Astrocyte (in vitro differentiated cells and primary cell): Measurements from ENCODE around the gene REXO2. TPM values are rescaled to one million over a fixed set of nuclear protein-coding genes. Genes with fewer than 3 reads are reported as not detected.

Experiments
- DNase-seq: peaks from one replicate; pipeline ENCODE4 v3.0.0-alpha.2; 2010; ENCODE audit warnings: low read depth
- FAIRE-seq: peaks from 2 replicates; lab custom pipeline; 2011; peaks lifted over from hg19 to GRCh38; lab: Jason Lieb, UNC
- H2AFZ ChIP-seq: 2 replicates; pipeline ENCODE4 v1.6.0; 2012; ENCODE audit warnings: low read depth, low read length, inconsistent platforms
- H3K27ac ChIP-seq: 2 replicates; pipeline ENCODE4 v1.5.1; 2011; ENCODE audit warnings: low read depth, low read length, inconsistent platforms
- H3K27me3 ChIP-seq: 2 replicates; pipeline ENCODE4 v1.6.0; 2011; ENCODE audit warnings: low read length, inconsistent platforms; ENCODE audit not compliant: insufficient read depth
- H3K36me3 ChIP-seq: 2 replicates; pipeline ENCODE4 v1.5.1; 2011; ENCODE audit warnings: low read length, inconsistent platforms; ENCODE audit not compliant: insufficient read depth
- H3K4me1 ChIP-seq: 2 replicates; pipeline ENCODE4 v1.5.1; 2011; ENCODE audit warnings: low read length, inconsistent platforms; ENCODE audit not compliant: insufficient read depth
- H3K4me2 ChIP-seq: 2 replicates; pipeline ENCODE4 v1.6.0; 2012; ENCODE audit warnings: low read length, inconsistent platforms
- H3K4me3 ChIP-seq: 2 replicates; pipeline ENCODE4 v1.5.1; 2011; ENCODE audit warnings: low read depth, mild to moderate bottlenecking, low read length, inconsistent platforms; ENCODE audit not compliant: insufficient read depth
- H3K79me2 ChIP-seq: 2 replicates; pipeline ENCODE4 v1.6.0; 2012; ENCODE audit warnings: mild to moderate bottlenecking, low read length, inconsistent platforms; ENCODE audit not compliant: insufficient read depth
- H3K9ac ChIP-seq: 2 replicates; pipeline ENCODE4 v1.6.0; 2012; ENCODE audit warnings: mild to moderate bottlenecking, low read length, inconsistent platforms
- H3K9me3 ChIP-seq: 2 replicates; pipeline ENCODE4 v1.5.1; 2012; ENCODE audit warnings: low read depth, mild to moderate bottlenecking, low read length, inconsistent platforms; ENCODE audit not compliant: insufficient read depth
- H4K20me1 ChIP-seq: 2 replicates; pipeline ENCODE4 v1.6.0; 2012; ENCODE audit warnings: low read length, inconsistent platforms; ENCODE audit not compliant: insufficient read depth
- H3K27ac Mint-ChIP-seq: one replicate; pipeline ENCODE4 v1.8.0; 2021; ENCODE audit warnings: mild to moderate bottlenecking, mixed read lengths; ENCODE audit not compliant: unreplicated experiment
- H3K27me3 Mint-ChIP-seq: one replicate; pipeline ENCODE4 v1.8.0; 2021; ENCODE audit warnings: low read depth, mixed read lengths; ENCODE audit not compliant: unreplicated experiment
- H3K36me3 Mint-ChIP-seq: one replicate; pipeline ENCODE4 v1.8.0; 2021; ENCODE audit warnings: low read depth, mixed read lengths; ENCODE audit not compliant: unreplicated experiment
- H3K4me1 Mint-ChIP-seq: one replicate; pipeline ENCODE4 v1.8.0; 2021; ENCODE audit warnings: low read depth, mixed read lengths; ENCODE audit not compliant: unreplicated experiment
- H3K4me3 Mint-ChIP-seq: one replicate; pipeline ENCODE4 v1.8.0; 2021; ENCODE audit warnings: mild to moderate bottlenecking, moderate library complexity, mixed read lengths; ENCODE audit not compliant: unreplicated experiment
- H3K9me3 Mint-ChIP-seq: one replicate; pipeline ENCODE4 v1.8.0; 2021; ENCODE audit warnings: mild to moderate bottlenecking, mixed read lengths; ENCODE audit not compliant: unreplicated experiment
- EZH2 ChIP-seq: IDR thresholded peaks from 2 replicates; pipeline ENCODE4 v1.6.1; 2012; ENCODE audit warnings: mild to moderate bottlenecking, low read length, inconsistent platforms; ENCODE audit not compliant: insufficient read depth
- total RNA-seq: library from RNA; stranded (reverse); gene quantifications from 2 replicates; pipeline ENCODE4 v1.2.1, GENCODE V29; 2021
- TF ChIP-seq, protein P1 (sequence below): IDR thresholded peaks from 2 replicates; pipeline ENCODE4 v1.5.1; 2011; ENCODE audit warnings: low read depth, mild to moderate bottlenecking, inconsistent platforms, low read length, moderate library complexity; ENCODE audit not compliant: insufficient read depth

Gene REXO2
- total RNA-seq, 1 donor from 2014 or later, result 181 TPM

DNA sequence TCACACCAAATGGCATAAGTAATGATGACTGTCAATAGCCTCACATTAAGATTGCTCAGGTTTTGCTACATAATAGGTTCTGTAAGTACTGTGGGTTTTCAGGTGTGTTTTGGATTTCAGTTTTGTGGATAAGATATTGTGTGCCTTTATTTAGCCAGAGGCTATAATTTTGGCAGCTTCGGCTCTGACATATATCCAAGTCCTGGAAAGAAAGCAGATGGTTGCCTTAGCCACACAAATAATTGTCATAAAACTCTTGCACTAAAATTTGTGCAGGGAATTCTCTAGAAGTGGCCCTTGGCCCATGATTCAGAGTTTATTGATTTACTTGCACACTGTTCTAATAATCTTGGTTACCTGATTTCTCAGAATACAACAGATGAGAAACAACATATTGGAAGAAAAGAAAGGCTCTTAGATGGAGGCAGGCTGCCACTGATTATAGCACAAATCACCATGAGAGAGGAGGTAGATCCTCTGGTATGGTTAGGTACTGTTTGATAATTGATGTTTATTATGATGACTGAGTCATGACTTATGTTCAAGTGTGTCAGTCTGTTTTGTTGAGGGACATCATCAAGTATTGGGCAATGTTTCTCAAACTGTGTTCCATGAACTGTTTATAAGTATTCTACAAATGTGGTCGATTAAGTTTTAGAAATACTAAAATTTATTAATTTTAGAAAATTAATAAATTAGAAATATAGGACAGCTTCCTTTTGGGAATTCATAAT lies 9.6 kb downstream of the REXO2 start:
- peak; percentile 58 for FAIRE-seq
- peaks cover 31% of the 10 kb centered on the region for H3K36me3 Mint-ChIP-seq
- H3K27me3 ChIP-seq, result no peaks in the 10 kb centered on the region
- no peak overlapping the region for H3K27ac ChIP-seq
- no peak overlapping the region for H3K4me3 ChIP-seq
- no peaks in the 10 kb centered on the region for H3K9me3 ChIP-seq
- H3K9ac ChIP-seq, result no peak overlapping the region
- H2AFZ ChIP-seq, result no peak overlapping the region
- H3K4me2 ChIP-seq, result no peak overlapping the region
- peaks cover 69% of the 10 kb centered on the region for H4K20me1 ChIP-seq
- no peaks in the 10 kb centered on the region for H3K4me1 ChIP-seq
- H3K27me3 Mint-ChIP-seq, result no peaks in the 10 kb centered on the region
- peak overlapping the region; percentile 36 for H3K27ac Mint-ChIP-seq
- peaks cover 35% of the 10 kb centered on the region for H3K4me1 Mint-ChIP-seq
- no peak for DNase-seq
- H3K79me2 ChIP-seq, result peaks cover 65% of the 10 kb centered on the region
- no peak overlapping the region for H3K4me3 Mint-ChIP-seq
- H3K9me3 Mint-ChIP-seq, result no peaks in the 10 kb centered on the region
- TF ChIP-seq, protein P1, sequence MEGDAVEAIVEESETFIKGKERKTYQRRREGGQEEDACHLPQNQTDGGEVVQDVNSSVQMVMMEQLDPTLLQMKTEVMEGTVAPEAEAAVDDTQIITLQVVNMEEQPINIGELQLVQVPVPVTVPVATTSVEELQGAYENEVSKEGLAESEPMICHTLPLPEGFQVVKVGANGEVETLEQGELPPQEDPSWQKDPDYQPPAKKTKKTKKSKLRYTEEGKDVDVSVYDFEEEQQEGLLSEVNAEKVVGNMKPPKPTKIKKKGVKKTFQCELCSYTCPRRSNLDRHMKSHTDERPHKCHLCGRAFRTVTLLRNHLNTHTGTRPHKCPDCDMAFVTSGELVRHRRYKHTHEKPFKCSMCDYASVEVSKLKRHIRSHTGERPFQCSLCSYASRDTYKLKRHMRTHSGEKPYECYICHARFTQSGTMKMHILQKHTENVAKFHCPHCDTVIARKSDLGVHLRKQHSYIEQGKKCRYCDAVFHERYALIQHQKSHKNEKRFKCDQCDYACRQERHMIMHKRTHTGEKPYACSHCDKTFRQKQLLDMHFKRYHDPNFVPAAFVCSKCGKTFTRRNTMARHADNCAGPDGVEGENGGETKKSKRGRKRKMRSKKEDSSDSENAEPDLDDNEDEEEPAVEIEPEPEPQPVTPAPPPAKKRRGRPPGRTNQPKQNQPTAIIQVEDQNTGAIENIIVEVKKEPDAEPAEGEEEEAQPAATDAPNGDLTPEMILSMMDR, result no peak
- TF ChIP-seq EZH2, result no peak
- H3K36me3 ChIP-seq, result peaks cover 47% of the 10 kb centered on the region

DNA sequence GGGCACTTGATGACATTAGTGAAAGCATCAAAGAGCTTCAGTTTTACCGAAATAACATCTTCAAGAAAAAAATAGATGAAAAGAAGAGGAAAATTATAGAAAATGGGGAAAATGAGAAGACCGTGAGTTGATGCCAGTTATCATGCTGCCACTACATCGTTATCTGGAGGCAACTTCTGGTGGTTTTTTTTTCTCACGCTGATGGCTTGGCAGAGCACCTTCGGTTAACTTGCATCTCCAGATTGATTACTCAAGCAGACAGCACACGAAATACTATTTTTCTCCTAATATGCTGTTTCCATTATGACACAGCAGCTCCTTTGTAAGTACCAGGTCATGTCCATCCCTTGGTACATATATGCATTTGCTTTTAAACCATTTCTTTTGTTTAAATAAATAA lies 10.6 kb downstream of the REXO2 start:
- H3K4me2 ChIP-seq, result no peak overlapping the region
- Mint-ChIP-seq H3K27me3 (no peaks in the 10 kb centered on the region), H3K36me3 (peaks cover 24% of the 10 kb centered on the region), H3K4me3 (no peak overlapping the region), H3K4me1 (peaks cover 26% of the 10 kb centered on the region), H3K9me3 (no peaks in the 10 kb centered on the region), H3K27ac (no peak overlapping the region)
- no peaks in the 10 kb centered on the region for H3K27me3 ChIP-seq
- H4K20me1 ChIP-seq, result peaks cover 59% of the 10 kb centered on the region
- DNase-seq (peak; percentile 6), FAIRE-seq (no peak)
- no peak overlapping the region for H3K9ac ChIP-seq
- TF ChIP-seq EZH2, result no peak
- TF ChIP-seq, protein P1, result no peak
- H3K27ac ChIP-seq, result no peak overlapping the region
- H2AFZ ChIP-seq, result no peak overlapping the region
- no peak overlapping the region for H3K4me3 ChIP-seq
- H3K36me3 ChIP-seq, result peaks cover 44% of the 10 kb centered on the region
- H3K79me2 ChIP-seq, result peaks cover 56% of the 10 kb centered on the region
- no peaks in the 10 kb centered on the region for H3K4me1 ChIP-seq
- no peaks in the 10 kb centered on the region for H3K9me3 ChIP-seq

- Mint-ChIP-seq H3K27me3 (no peaks in the 10 kb centered on the region), H3K4me3 (no peak overlapping the region), H3K9me3 (no peaks in the 10 kb centered on the region), H3K36me3 (peaks cover 20% of the 10 kb centered on the region), H3K27ac (no peak overlapping the region), H3K4me1 (peaks cover 15% of the 10 kb centered on the region)
- Histone ChIP-seq H3K4me1 (no peaks in the 10 kb centered on the region), H3K79me2 (peaks cover 34% of the 10 kb centered on the region), H3K9me3 (no peaks in the 10 kb centered on the region), H4K20me1 (peaks cover 42% of the 10 kb centered on the region), H3K27ac (no peak overlapping the region), H2AFZ (no peak overlapping the region), H3K9ac (no peak overlapping the region), H3K4me2 (no peak overlapping the region), H3K36me3 (peaks cover 35% of the 10 kb centered on the region), H3K27me3 (no peaks in the 10 kb centered on the region), H3K4me3 (no peak overlapping the region)
- FAIRE-seq (no peak), DNase-seq (no peak)
- no peak for TF ChIP-seq EZH2
- TF ChIP-seq, protein P1, result no peak
Measured at GRCh38 chr11:114452399-114452798, 13.1 kb downstream of the REXO2 start.
